ENCODE data around the gene FERMT1.
A peak's percentile ranks its signal among the peaks of the same experiment; 100 is the strongest.
"Not testable (repeated sequence)": the region's sequence is repeated elsewhere in the genome, so short reads cannot be mapped to it uniquely, and the experiment has no call there.

The FERMT1 gene

GRCh38 chr20:6070829-6071695 lies 51.8 kb downstream of the FERMT1 start:
- no peak for DNase-seq (ENCODE audit: low read depth)

- DNase-seq (ENCODE audit: low read depth): no peak
These were observed 53.2 kb downstream of the FERMT1 start for GRCh38 chr20:6069669-6070068.

- DNase-seq (ENCODE audit: low read depth): no peak
These were observed 55.0 kb downstream of the FERMT1 start for GRCh38 chr20:6067763-6068318.

- DNase-seq (ENCODE audit: low read depth): no peak
These were observed 56.2 kb downstream of the FERMT1 start for GRCh38 chr20:6066582-6066981.

- no peak for DNase-seq (ENCODE audit: low read depth)
These were observed 61.3 kb downstream of the FERMT1 start for GRCh38 chr20:6061544-6061943.

- DNase-seq (ENCODE audit: low read depth): no peak
These were observed 62.6 kb downstream of the FERMT1 start for GRCh38 chr20:6060213-6060612.

GRCh38 chr20:6058684-6059295 lies 64.0 kb downstream of the FERMT1 start:
- DNase-seq (ENCODE audit: low read depth): no peak

- DNase-seq (ENCODE audit: low read depth): no peak
These were observed 65.1 kb downstream of the FERMT1 start for GRCh38 chr20:6057691-6058090.

GRCh38 chr20:6057139-6057538 lies 65.7 kb downstream of the FERMT1 start:
- no peak for DNase-seq (ENCODE audit: low read depth)

- peak; percentile 10 for DNase-seq (ENCODE audit: low read depth)
These were observed 66.8 kb downstream of the FERMT1 start for GRCh38 chr20:6055981-6056569.

GRCh38 chr20:6055161-6055783 lies 67.6 kb downstream of the FERMT1 start:
- no peak for DNase-seq (ENCODE audit: low read depth)

- DNase-seq (ENCODE audit: low read depth): not testable (repeated sequence)
These were observed 68.2 kb downstream of the FERMT1 start for GRCh38 chr20:6054689-6055051.

- DNase-seq (ENCODE audit: low read depth): peak; percentile 48
These were observed 68.8 kb downstream of the FERMT1 start, which contains the start of gene LRRN4 for GRCh38 chr20:6053776-6054688. Gene LRRN4, minus strand, starts transcription at chr20:6054060. Its CDS starts 1,261 bp downstream, at chr20:6052799.

GRCh38 chr20:6053064-6053775 lies 69.6 kb downstream of the FERMT1 start:
- no peak for DNase-seq (ENCODE audit: low read depth)

GRCh38 chr20:6051505-6051904 lies 71.3 kb downstream of the FERMT1 start:
- DNase-seq (ENCODE audit: low read depth): peak; percentile 45

GRCh38 chr20:6048391-6048790 lies 74.4 kb downstream of the FERMT1 start:
- no peak for DNase-seq (ENCODE audit: low read depth)

GRCh38 chr20:6046432-6046831 lies 76.4 kb downstream of the FERMT1 start:
- no peak for DNase-seq (ENCODE audit: low read depth)

GRCh38 chr20:6045566-6045965 lies 77.3 kb downstream of the FERMT1 start:
- DNase-seq (ENCODE audit: low read depth): peak; percentile 13

GRCh38 chr20:6044115-6044514 lies 78.7 kb downstream of the FERMT1 start:
- no peak for DNase-seq (ENCODE audit: low read depth)

GRCh38 chr20:6041808-6042265 lies 81.0 kb downstream of the FERMT1 start:
- no peak for DNase-seq (ENCODE audit: low read depth)

Data from ELR (cell line).